Calu3 (cell line): Measurements from ENCODE around the gene CDH5. TPM values are rescaled to one million over a fixed set of nuclear protein-coding genes. Genes with fewer than 3 reads are reported as not detected.

Experiments
- BruUV-seq: library from RNA; stranded (reverse); fragments of 400-500 nt; replicated peaks from 2 replicates; lab custom pipeline; 2021; lab: Mats Ljungman, UMichigan
- CTCF ChIA-PET: fragments of 300-600 bp; sonication (Branson Sonifier 250); formaldehyde crosslinking; loops from one replicate; lab custom pipeline; 2022; ENCODE audit warnings: antibody characterized with exemption; lab: Charles Lee
- DNase-seq: peaks from one replicate; pipeline ENCODE4 v3.0.0; 2022
- H3K27ac Mint-ChIP-seq: one replicate; pipeline ENCODE4 v1.8.0; 2022; ENCODE audit warnings: mixed read lengths; ENCODE audit not compliant: unreplicated experiment
- H3K27me3 Mint-ChIP-seq: one replicate; pipeline ENCODE4 v1.8.0; 2022; ENCODE audit warnings: mixed read lengths; ENCODE audit not compliant: unreplicated experiment
- H3K36me3 Mint-ChIP-seq: one replicate; pipeline ENCODE4 v1.8.0; 2022; ENCODE audit warnings: mild to moderate bottlenecking, moderate library complexity, mixed read lengths; ENCODE audit not compliant: insufficient read depth, unreplicated experiment
- H3K4me1 Mint-ChIP-seq: one replicate; pipeline ENCODE4 v1.8.0; 2022; ENCODE audit warnings: mild to moderate bottlenecking, low read depth, mixed read lengths; ENCODE audit not compliant: unreplicated experiment
- H3K4me3 Mint-ChIP-seq: one replicate; pipeline ENCODE4 v1.8.0; 2022; ENCODE audit warnings: mild to moderate bottlenecking, low read depth, moderate library complexity, mixed read lengths; ENCODE audit not compliant: unreplicated experiment
- H3K9me3 Mint-ChIP-seq: one replicate; pipeline ENCODE4 v1.8.0; 2022; ENCODE audit warnings: low read depth, mixed read lengths; ENCODE audit not compliant: unreplicated experiment
- CTCF ChIP-seq: fragments of 200-600 bp; IDR thresholded peaks from one replicate; pipeline ENCODE4 v1.8.0; 2022; ENCODE audit warnings: antibody characterized with exemption; ENCODE audit not compliant: unreplicated experiment
- intact Hi-C: fragments of 100-400 bp; cut with micrococcal nuclease; formaldehyde crosslinking; loops from one replicate; pipeline ENCODE4 v1.10.0; 2022; ENCODE audit not compliant: unreplicated experiment
- total RNA-seq: library from RNA; stranded (reverse); gene quantifications from 2 replicates; pipeline ENCODE4 v1.2.3, GENCODE V29; 2022

The CDH5 gene
- total RNA-seq, 1 experiment from 2014 or later = not detected

GRCh38 chr16:66358231-66358630, 8.3 kb upstream of the CDH5 start:
- no peak for DNase-seq
- peaks cover 7% of the 10 kb centered on the region for H3K4me1 Mint-ChIP-seq
- H3K36me3 Mint-ChIP-seq = no peaks in the 10 kb centered on the region
- BruUV-seq = no TSS peak
- H3K27me3 Mint-ChIP-seq = peaks cover 74% of the 10 kb centered on the region
- no peak for TF ChIP-seq CTCF
- CTCF ChIA-PET = interaction anchor here (0.7 to 1.4 kb wide), 6 partner anchors 9 to 305 kb away, joined by 3 to 8 read pairs (median 5); partner anchors contain the start of gene CDH5
- H3K9me3 Mint-ChIP-seq = no peaks in the 10 kb centered on the region
- no peak overlapping the region for H3K4me3 Mint-ChIP-seq
- intact Hi-C loops = no loop called here
- no peak overlapping the region for H3K27ac Mint-ChIP-seq

- intact Hi-C loops = no loop called here
- H3K4me1 Mint-ChIP-seq = peaks cover 7% of the 10 kb centered on the region
- H3K27ac Mint-ChIP-seq = no peak overlapping the region
- CTCF ChIA-PET = interaction anchor here (0.6 kb wide), 1 partner anchor 302 kb away, joined by 4 read pairs; no protein-coding TSS in a partner anchor
- H3K4me3 Mint-ChIP-seq = no peak overlapping the region
- peaks cover 74% of the 10 kb centered on the region for H3K27me3 Mint-ChIP-seq
- no peaks in the 10 kb centered on the region for H3K36me3 Mint-ChIP-seq
- no TSS peak for BruUV-seq
- TF ChIP-seq CTCF = no peak
- no peak for DNase-seq
- no peaks in the 10 kb centered on the region for H3K9me3 Mint-ChIP-seq
Measured at GRCh38 chr16:66359012-66359411, 7.5 kb upstream of the CDH5 start.

GRCh38 chr16:66359811-66360608, 6.5 kb upstream of the CDH5 start:
- Mint-ChIP-seq H3K4me1 (peaks cover 12% of the 10 kb centered on the region), H3K36me3 (peaks cover 6% of the 10 kb centered on the region), H3K27ac (no peak overlapping the region), H3K27me3 (peaks cover 74% of the 10 kb centered on the region), H3K9me3 (no peaks in the 10 kb centered on the region), H3K4me3 (no peak overlapping the region)
- BruUV-seq = no TSS peak
- CTCF ChIA-PET = interaction anchor here (0.6 kb wide), 1 partner anchor 49 kb away, joined by 7 read pairs; no protein-coding TSS in a partner anchor
- DNase-seq = no peak
- no peak for TF ChIP-seq CTCF
- intact Hi-C loops = no loop called here

GRCh38 chr16:66360624-66361324, 5.7 kb upstream of the CDH5 start:
- Mint-ChIP-seq H3K4me3 (no peak overlapping the region), H3K27ac (no peak overlapping the region)
- CTCF ChIA-PET = interaction anchor here (0.6 kb wide), 1 partner anchor 11 kb away, joined by 3 read pairs; no protein-coding TSS in a partner anchor

More at GRCh38 chr16:66360624-66361324, 5.7 kb upstream of the CDH5 start:
- H3K9me3 Mint-ChIP-seq = no peaks in the 10 kb centered on the region
- peaks cover 6% of the 10 kb centered on the region for H3K36me3 Mint-ChIP-seq
- TF ChIP-seq CTCF = no peak
- intact Hi-C loops = no loop called here
- H3K27me3 Mint-ChIP-seq = peaks cover 66% of the 10 kb centered on the region
- no peak for DNase-seq
- H3K4me1 Mint-ChIP-seq = peaks cover 19% of the 10 kb centered on the region
- BruUV-seq = no TSS peak
